Osteoblast (primary cell): ENCODE measurements around the gene PLEKHA7. TPM values are rescaled to one million over a fixed set of nuclear protein-coding genes. Genes with fewer than 3 reads are reported as not detected.
"Not testable (repeated sequence)": the region's sequence is repeated elsewhere in the genome, so short reads cannot be mapped to it uniquely, and the experiment has no call there.

Experiments
- DNase-seq: peaks from one replicate; pipeline ENCODE4 v3.0.0; 2011; ENCODE audit warnings: low spot score, mixed read lengths; ENCODE audit not compliant: insufficient read length; ENCODE audit errors: missing footprints
- H2AFZ ChIP-seq: 2 replicates; pipeline ENCODE4 v1.6.0; 2011; ENCODE audit warnings: mild to moderate bottlenecking, low read length
- H3K27ac ChIP-seq: 2 replicates; pipeline ENCODE4 v1.5.1; 2011; ENCODE audit warnings: mild to moderate bottlenecking, low read depth, low read length, moderate library complexity
- H3K27me3 ChIP-seq: 2 replicates; pipeline ENCODE4 v1.6.0; 2012; ENCODE audit warnings: mild to moderate bottlenecking, control low read depth, inconsistent platforms, low read length, moderate library complexity; ENCODE audit not compliant: insufficient read depth
- H3K36me3 ChIP-seq: 2 replicates; pipeline ENCODE4 v1.5.1; 2011; ENCODE audit warnings: mild to moderate bottlenecking, low read length, control low read depth, moderate library complexity; ENCODE audit not compliant: insufficient read depth
- H3K4me1 ChIP-seq: 2 replicates; pipeline ENCODE4 v1.5.1; 2011; ENCODE audit warnings: mild to moderate bottlenecking, low read length, control low read depth, moderate library complexity; ENCODE audit not compliant: insufficient read depth
- H3K4me2 ChIP-seq: 2 replicates; pipeline ENCODE4 v1.6.0; 2011; ENCODE audit warnings: mild to moderate bottlenecking, low read length; ENCODE audit not compliant: insufficient read depth
- H3K4me3 ChIP-seq: fragments of 200-600 bp; sonication (generic); 3 replicates; pipeline ENCODE4 v1.5.1; 2012; ENCODE audit warnings: mild to moderate bottlenecking, low read length, inconsistent platforms; ENCODE audit not compliant: insufficient read depth
- H3K79me2 ChIP-seq: 2 replicates; pipeline ENCODE4 v1.6.0; 2012; ENCODE audit warnings: mild to moderate bottlenecking, low read length, control low read depth, inconsistent platforms; ENCODE audit not compliant: insufficient read depth
- H3K9me3 ChIP-seq: 2 replicates; pipeline ENCODE4 v1.5.1; 2011; ENCODE audit warnings: low read depth, low read length, control low read depth
- H4K20me1 ChIP-seq: 2 replicates; pipeline ENCODE4 v1.6.0; 2012; ENCODE audit warnings: mild to moderate bottlenecking, low read length, control low read depth; ENCODE audit not compliant: insufficient read depth
- CTCF ChIP-seq: IDR thresholded peaks from 2 replicates; pipeline ENCODE4 v1.5.1; 2011; ENCODE audit warnings: mild to moderate bottlenecking, low read depth, low read length, moderate library complexity; ENCODE audit errors: extremely low read depth
- total RNA-seq: library from RNA; depleted of rRNA; stranded (reverse); fragments of >200 nt; gene quantifications from 2 replicates; pipeline ENCODE4 v1.2.3, GENCODE V29; 2012

The PLEKHA7 gene
- total RNA-seq, 1 donor: 1.1 TPM

GRCh38 chr11:16873289-16873688, 140.9 kb downstream of the PLEKHA7 start:
- no peaks in the 10 kb centered on the region for H3K9me3 ChIP-seq
- no peak overlapping the region for H2AFZ ChIP-seq
- peak; percentile 81 for DNase-seq
- TF ChIP-seq CTCF: no peak
- H3K4me1 ChIP-seq: peaks cover 7% of the 10 kb centered on the region
- no peaks in the 10 kb centered on the region for H4K20me1 ChIP-seq
- H3K27ac ChIP-seq: no peak overlapping the region
- no peak overlapping the region for H3K4me3 ChIP-seq
- H3K4me2 ChIP-seq: no peak overlapping the region
- H3K27me3 ChIP-seq: peaks cover 4% of the 10 kb centered on the region
- H3K79me2 ChIP-seq: no peaks in the 10 kb centered on the region
- H3K36me3 ChIP-seq: no peaks in the 10 kb centered on the region

GRCh38 chr11:16871368-16871767, 142.8 kb downstream of the PLEKHA7 start:
- no peak overlapping the region for H3K27ac ChIP-seq
- no peaks in the 10 kb centered on the region for H3K79me2 ChIP-seq
- DNase-seq: no peak
- peaks cover 7% of the 10 kb centered on the region for H3K4me1 ChIP-seq
- H3K4me3 ChIP-seq: no peak overlapping the region
- peak overlapping the region; percentile 66 for H2AFZ ChIP-seq
- peak overlapping the region; percentile 63 for H3K4me2 ChIP-seq
- H4K20me1 ChIP-seq: no peaks in the 10 kb centered on the region
- TF ChIP-seq CTCF: no peak
- no peaks in the 10 kb centered on the region for H3K36me3 ChIP-seq
- H3K27me3 ChIP-seq: peaks cover 4% of the 10 kb centered on the region
- no peaks in the 10 kb centered on the region for H3K9me3 ChIP-seq

GRCh38 chr11:16867097-16867496, 147.1 kb downstream of the PLEKHA7 start:
- TF ChIP-seq CTCF: no peak
- DNase-seq: no peak
- Histone ChIP-seq H3K36me3 (no peaks in the 10 kb centered on the region), H3K27me3 (peaks cover under 1% of the 10 kb centered on the region), H3K4me3 (no peak overlapping the region), H3K4me1 (peaks cover 7% of the 10 kb centered on the region), H2AFZ (no peak overlapping the region), H3K4me2 (no peak overlapping the region), H3K79me2 (no peaks in the 10 kb centered on the region), H3K9me3 (no peaks in the 10 kb centered on the region), H4K20me1 (no peaks in the 10 kb centered on the region), H3K27ac (no peak overlapping the region)

GRCh38 chr11:16864428-16864827, 149.8 kb downstream of the PLEKHA7 start:
- H3K36me3 ChIP-seq, H3K4me3 ChIP-seq, H4K20me1 ChIP-seq, H3K4me1 ChIP-seq, H3K79me2 ChIP-seq, DNase-seq, H3K4me2 ChIP-seq, H2AFZ ChIP-seq, H3K9me3 ChIP-seq, H3K27me3 ChIP-seq, H3K27ac ChIP-seq: not testable (repeated sequence)

GRCh38 chr11:16863389-16863788, 150.8 kb downstream of the PLEKHA7 start:
- no peak overlapping the region for H3K27ac ChIP-seq
- TF ChIP-seq CTCF: no peak
- H3K4me1 ChIP-seq: no peaks in the 10 kb centered on the region
- DNase-seq: no peak
- H3K4me3 ChIP-seq: no peak overlapping the region
- no peaks in the 10 kb centered on the region for H3K36me3 ChIP-seq
- no peak overlapping the region for H2AFZ ChIP-seq
- H3K4me2 ChIP-seq: no peak overlapping the region
- H3K9me3 ChIP-seq: no peaks in the 10 kb centered on the region
- no peaks in the 10 kb centered on the region for H4K20me1 ChIP-seq
- peaks cover 8% of the 10 kb centered on the region for H3K27me3 ChIP-seq
- no peaks in the 10 kb centered on the region for H3K79me2 ChIP-seq
